C4-2B (cell line): ENCODE results near the gene RTKN.

Experiments
- H3K27ac ChIP-seq: fragments of 450-650 bp; 2 replicates; pipeline ENCODE4 v1.5.1; 2017
- CTCF ChIP-seq: fragments of 450-650 bp; conservative IDR thresholded peaks from 2 replicates; pipeline ENCODE4 v1.5.1; 2017; ENCODE audit warnings: mild to moderate bottlenecking
- ZFX ChIP-seq: fragments of 450-650 bp; IDR thresholded peaks from 2 replicates; pipeline ENCODE4 v1.6.1; 2017

Gene RTKN

GRCh38 chr2:74439803-74440377 lies 1.8 kb downstream of the RTKN start:
- H3K27ac ChIP-seq: peak overlapping the region; percentile 87
- TF ChIP-seq CTCF (no peak), ZFX (no peak)

DNA sequence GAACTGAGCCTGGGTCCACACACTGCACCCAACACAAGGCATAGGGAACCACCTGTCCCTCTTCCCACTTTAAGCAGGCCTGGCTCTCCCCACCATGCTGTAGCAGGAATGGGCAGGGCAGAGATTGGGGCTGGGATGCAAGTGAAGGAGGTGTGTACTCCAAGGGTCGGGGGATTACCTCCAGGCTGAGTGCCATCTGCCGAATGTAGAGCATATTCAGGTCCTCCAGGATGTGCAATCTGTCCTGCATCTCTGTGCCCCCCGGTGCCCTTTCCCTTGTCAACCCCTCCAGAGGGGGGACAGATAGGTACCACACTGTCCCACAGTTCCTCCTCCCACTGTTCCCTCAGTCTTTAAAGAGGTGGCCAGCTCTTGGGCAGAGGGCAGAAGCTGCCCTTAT lies 2.4 kb downstream of the RTKN start:
- TF ChIP-seq CTCF: no peak
- TF ChIP-seq ZFX: no peak
- no peak overlapping the region; the same call in 1 of the 2 replicates for H3K27ac ChIP-seq

GRCh38 chr2:74438248-74438647 lies 3.5 kb downstream of the RTKN start:
- no peak overlapping the region for H3K27ac ChIP-seq
- no peak for TF ChIP-seq ZFX
- TF ChIP-seq CTCF: no peak

- TF ChIP-seq ZFX (no peak), CTCF (no peak)
- no peak overlapping the region for H3K27ac ChIP-seq
Observed at GRCh38 chr2:74436848-74437695, 4.7 kb downstream of the RTKN start.

DNA sequence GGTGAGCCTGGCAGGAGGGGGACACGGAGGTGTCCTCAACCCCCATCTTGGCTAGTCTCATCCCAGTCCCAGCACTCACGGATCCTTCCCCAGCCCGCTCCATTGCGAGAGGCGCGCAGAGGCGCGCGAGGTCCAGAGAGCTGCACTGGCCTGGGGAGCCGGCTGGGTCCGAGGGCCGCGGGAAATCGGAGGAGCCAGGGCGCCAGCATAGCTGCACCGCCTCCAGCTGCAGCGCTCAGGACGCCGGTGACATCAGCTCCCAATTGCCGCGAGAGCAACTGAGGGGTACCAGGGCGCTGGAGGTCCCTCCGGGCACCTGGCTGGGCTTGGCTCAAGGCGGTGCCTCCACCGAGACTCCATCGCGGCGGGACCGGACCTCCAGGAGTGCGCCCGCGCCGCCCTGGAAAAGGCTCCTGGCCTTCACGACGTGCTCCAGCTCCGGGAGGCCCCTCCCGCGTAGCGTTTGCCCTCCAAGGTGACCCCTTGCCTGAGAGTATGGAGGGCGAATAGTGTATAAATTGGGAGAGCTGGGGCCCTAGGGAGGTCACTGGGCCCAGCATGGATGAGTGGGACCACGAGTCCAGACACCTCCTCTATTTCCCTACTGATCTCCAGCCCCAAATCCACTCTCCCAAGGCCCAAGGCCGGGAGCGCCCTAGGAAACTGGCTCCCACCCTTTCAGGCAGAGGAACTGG lies 5.5 kb downstream of the RTKN start:
- TF ChIP-seq ZFX (no peak), CTCF (no peak)

DNA sequence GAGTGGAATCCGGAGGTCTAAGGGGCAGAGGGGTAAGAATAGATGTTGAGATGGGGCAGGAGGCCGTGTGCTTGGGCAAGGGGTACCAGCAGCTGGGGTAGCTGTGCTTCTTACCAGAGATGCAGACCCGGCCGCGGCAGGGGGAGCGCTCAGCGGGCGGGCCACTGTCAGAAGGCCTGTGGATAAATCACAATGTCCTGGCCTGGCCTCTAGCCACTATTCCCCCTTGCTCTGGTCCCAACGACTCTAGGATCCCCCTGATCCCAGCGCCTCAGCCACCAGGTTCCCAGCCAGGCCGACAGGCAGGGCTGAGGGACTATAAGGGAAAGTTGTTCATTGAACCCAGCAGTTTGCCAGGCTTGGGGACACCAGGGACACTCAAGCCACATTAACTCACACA lies 11.2 kb downstream of the RTKN start:
- H3K27ac ChIP-seq: no peak overlapping the region
- TF ChIP-seq ZFX (no peak), CTCF (no peak)

More for the DNA sequence above, 5.5 kb downstream of the RTKN start:
- H3K27ac ChIP-seq: no peak overlapping the region
